Muscle of arm (tissue), 12 donors: ENCODE data around the gene BIN1. TPM values are rescaled to one million over a fixed set of nuclear protein-coding genes. Genes with fewer than 3 reads are reported as not detected.

ENCODE experiments used
- DNase-seq: peaks from one replicate; pipeline ENCODE4 v3.0.0-alpha.2; 2013
- polyA plus RNA-seq, 12 donors: library from polyadenylated mRNA; unstranded; fragments of 120-200 nt; gene quantifications; one replicate each; pipeline ENCODE4 v1.2.1, GENCODE V29; 2013; ENCODE audit not compliant: insufficient read length in 12 of 12

BIN1 gene
- polyA plus RNA-seq, 12 donors, result 376 to 1,688 (median 716) TPM

- no peak for DNase-seq
Observed at GRCh38 chr2:127000937-127001336, 106.0 kb downstream of the BIN1 start.

- DNase-seq, result no peak
Observed at GRCh38 chr2:127000194-127000593, 106.8 kb downstream of the BIN1 start.

GRCh38 chr2:126999106-126999756, 107.7 kb downstream of the BIN1 start:
- DNase-seq, result no peak

GRCh38 chr2:126998486-126998885, 108.5 kb downstream of the BIN1 start:
- DNase-seq, result no peak

Other genes starting within 250 kb of the BIN1 start
- gene TEX51, start 208.3 kb downstream of the BIN1 start, polyA plus RNA-seq, result not detected
- 10 to 100 TPM in 1 of 12 donors, 1 to 10 TPM in 10, not detected in 1; 4.1 to 12.4 (median 6.0) TPM for gene CYP27C1, start 113.1 kb upstream of the BIN1 start, polyA plus RNA-seq
- gene ERCC3, start 187.0 kb upstream of the BIN1 start, polyA plus RNA-seq, result 10 to 100 TPM in 11 of 12 donors, not detected in 1; 33.5 to 65.6 (median 43.8) TPM